ENCODE results near the gene OPCML. TPM values are rescaled to one million over a fixed set of nuclear protein-coding genes. Genes with fewer than 3 reads are reported as not detected.

Gene OPCML
- total and polyA plus RNA-seq, 2 experiments from 2014 or later: 0.21 to 0.51 TPM

DNA sequence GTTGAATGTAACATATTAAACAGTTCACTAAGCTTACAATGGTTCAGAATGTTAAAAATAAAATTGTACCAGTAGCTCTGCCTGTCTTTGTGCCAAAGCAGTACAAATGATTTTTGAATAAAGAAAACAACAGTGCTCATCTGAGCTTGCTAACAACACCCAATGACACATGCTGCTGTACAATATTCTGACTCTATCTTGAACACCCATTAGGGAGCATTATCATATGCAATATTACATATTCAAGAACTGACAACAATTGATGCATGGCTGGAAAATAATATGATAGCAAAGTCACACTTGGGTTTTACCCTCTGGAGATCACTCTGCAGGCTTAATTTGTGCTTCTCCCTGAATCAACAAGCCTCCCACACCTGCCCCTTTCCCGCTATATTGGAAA lies 953.7 kb downstream of the OPCML start:
- no peaks in the 10 kb centered on the region for H3K9me3 ChIP-seq (ENCODE audit: low read depth)
- TF ChIP-seq, protein P1, sequence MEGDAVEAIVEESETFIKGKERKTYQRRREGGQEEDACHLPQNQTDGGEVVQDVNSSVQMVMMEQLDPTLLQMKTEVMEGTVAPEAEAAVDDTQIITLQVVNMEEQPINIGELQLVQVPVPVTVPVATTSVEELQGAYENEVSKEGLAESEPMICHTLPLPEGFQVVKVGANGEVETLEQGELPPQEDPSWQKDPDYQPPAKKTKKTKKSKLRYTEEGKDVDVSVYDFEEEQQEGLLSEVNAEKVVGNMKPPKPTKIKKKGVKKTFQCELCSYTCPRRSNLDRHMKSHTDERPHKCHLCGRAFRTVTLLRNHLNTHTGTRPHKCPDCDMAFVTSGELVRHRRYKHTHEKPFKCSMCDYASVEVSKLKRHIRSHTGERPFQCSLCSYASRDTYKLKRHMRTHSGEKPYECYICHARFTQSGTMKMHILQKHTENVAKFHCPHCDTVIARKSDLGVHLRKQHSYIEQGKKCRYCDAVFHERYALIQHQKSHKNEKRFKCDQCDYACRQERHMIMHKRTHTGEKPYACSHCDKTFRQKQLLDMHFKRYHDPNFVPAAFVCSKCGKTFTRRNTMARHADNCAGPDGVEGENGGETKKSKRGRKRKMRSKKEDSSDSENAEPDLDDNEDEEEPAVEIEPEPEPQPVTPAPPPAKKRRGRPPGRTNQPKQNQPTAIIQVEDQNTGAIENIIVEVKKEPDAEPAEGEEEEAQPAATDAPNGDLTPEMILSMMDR (IDR thresholded peaks at IDR 0.05; ENCODE audit: low read depth, low read length): no peak
- no peaks in the 10 kb centered on the region for H3K27me3 ChIP-seq

DNA sequence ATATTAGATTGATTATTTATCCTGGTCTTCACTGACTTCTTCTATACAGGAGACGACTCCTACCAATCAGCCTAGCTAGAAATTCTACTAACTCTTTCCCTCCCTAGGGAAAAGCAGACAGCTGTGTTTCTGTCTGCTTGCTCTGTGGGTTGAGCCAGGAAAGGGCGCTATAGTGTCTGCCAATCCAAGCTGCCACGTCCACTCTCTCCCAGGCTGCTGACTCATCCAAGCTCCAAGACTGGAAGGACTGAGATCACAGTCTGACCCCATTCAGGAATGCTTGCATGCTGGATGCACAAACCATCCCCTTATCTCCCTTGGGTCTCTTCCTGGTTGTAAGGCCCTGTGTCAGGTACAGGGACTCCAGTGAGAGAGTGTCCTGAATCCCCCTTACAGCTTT lies 955.6 kb downstream of the OPCML start:
- Histone ChIP-seq H3K27ac (no peak overlapping the region), H3K9me3 (ENCODE audit: low read depth) (no peaks in the 10 kb centered on the region), H3K4me3 (no peak overlapping the region), H3K27me3 (no peaks in the 10 kb centered on the region), H3K4me1 (ENCODE audit: low read depth) (no peaks in the 10 kb centered on the region), H3K36me3 (no peaks in the 10 kb centered on the region)
- TF ChIP-seq, protein P1 (IDR thresholded peaks at IDR 0.05; ENCODE audit: low read depth, low read length): no peak
- peak in 1 of 2 donors; percentile 95 for DNase-seq (ENCODE audit: low read depth in 1 of 2, low spot score in 1 of 2)

More for the DNA sequence above, 953.7 kb downstream of the OPCML start:
- H3K4me1 ChIP-seq (ENCODE audit: low read depth): no peaks in the 10 kb centered on the region
- no peak for DNase-seq (ENCODE audit: low read depth in 1 of 2, low spot score in 1 of 2)
- no peaks in the 10 kb centered on the region for H3K36me3 ChIP-seq
- H3K4me3 ChIP-seq: no peak overlapping the region
- no peak overlapping the region for H3K27ac ChIP-seq

DNA sequence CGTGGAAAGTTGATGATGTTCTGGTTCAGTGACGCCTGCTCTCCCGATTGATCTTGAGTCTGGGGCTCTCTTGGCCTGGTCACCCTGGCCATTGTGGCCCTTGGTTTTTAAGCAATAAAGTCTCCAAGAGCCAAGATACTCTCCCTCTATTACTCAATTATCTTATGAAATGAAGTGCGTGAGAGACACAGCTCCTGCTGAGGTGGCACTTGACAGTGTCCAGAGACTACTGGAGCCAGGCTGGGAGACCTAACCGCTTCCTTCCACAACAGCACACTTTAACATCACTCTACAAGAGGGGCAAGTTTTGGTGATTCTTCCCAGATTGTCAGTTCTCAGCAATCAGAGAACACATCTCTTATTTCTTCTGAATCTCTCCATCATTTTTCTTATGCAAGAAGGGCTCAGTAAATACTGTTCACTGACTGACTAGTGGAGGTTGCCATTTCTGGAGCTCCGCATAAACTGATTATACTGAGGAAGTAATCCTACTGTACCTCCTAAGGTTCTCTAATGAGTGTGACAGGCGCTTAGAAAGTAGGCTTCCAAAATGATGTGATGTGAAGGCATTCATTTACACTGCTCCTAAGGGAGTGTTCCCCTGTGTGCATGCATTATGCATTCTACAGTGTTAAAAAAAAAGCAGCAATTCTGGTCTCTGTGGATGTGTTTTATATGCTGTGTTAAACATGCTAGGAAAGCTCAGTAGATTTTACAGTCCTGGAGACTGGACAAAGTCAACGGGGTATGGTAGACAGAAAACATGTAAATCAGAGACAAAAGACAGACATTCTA lies 968.0 kb downstream of the OPCML start:
- H3K36me3 ChIP-seq: no peaks in the 10 kb centered on the region

DNA sequence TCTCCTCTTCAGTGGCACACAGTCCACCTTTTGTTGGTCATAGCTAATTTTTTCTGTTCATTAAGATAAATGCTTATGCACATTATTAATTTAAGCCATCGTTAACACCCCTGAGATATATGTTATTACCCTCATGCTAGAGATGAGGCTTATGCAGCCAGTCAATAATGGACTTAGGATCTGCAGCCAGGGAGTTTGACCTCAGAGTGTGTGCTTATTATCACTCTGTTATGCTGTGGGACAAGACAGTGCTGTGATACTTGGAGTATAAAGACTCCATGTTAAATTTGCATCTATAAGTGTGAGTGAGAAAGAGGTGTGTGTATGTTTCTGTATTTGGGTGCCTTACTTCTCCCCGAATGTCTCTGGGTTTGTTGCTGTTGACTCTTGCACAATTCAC lies 969.3 kb downstream of the OPCML start:
- Histone ChIP-seq H3K36me3 (no peaks in the 10 kb centered on the region), H3K9me3 (ENCODE audit: low read depth) (no peaks in the 10 kb centered on the region), H3K27me3 (no peaks in the 10 kb centered on the region), H3K27ac (no peak overlapping the region), H3K4me3 (no peak overlapping the region), H3K4me1 (ENCODE audit: low read depth) (no peaks in the 10 kb centered on the region)
- DNase-seq (ENCODE audit: low read depth in 1 of 2, low spot score in 1 of 2): no peak
- TF ChIP-seq, protein P1 (IDR thresholded peaks at IDR 0.05; ENCODE audit: low read depth, low read length): no peak

More for the DNA sequence above, 968.0 kb downstream of the OPCML start:
- H3K4me3 ChIP-seq: no peak overlapping the region
- peak in 1 of 2 donors; percentile 10 for DNase-seq (ENCODE audit: low read depth in 1 of 2, low spot score in 1 of 2)
- H3K4me1 ChIP-seq (ENCODE audit: low read depth): no peaks in the 10 kb centered on the region
- H3K9me3 ChIP-seq (ENCODE audit: low read depth): no peaks in the 10 kb centered on the region
- no peaks in the 10 kb centered on the region for H3K27me3 ChIP-seq
- TF ChIP-seq, protein P1 (IDR thresholded peaks at IDR 0.05; ENCODE audit: low read depth, low read length): no peak
- H3K27ac ChIP-seq: no peak overlapping the region

DNA sequence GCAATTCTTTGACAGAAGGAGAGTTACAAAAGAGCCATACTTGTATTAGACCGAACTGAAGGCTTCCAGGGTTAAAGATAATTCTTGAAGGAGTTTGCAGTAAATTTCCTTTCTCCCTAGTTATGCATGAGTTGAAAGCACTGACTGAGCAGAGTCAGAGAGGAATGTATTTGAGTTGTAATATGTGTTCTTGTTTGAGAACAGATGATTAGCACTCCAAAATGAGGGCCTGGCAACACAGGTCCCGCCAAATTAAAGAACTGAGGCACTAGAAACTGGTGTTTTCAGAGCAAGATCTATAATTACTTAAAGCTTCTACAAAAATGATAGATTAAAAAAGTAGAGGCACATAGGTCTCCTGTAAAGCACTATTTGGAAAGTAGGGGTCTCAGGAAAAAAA lies 970.4 kb downstream of the OPCML start:
- H3K36me3 ChIP-seq: no peaks in the 10 kb centered on the region
- TF ChIP-seq, protein P1 (IDR thresholded peaks at IDR 0.05; ENCODE audit: low read depth, low read length): no peak
- no peak overlapping the region for H3K4me3 ChIP-seq
- H3K27ac ChIP-seq: no peak overlapping the region
- no peaks in the 10 kb centered on the region for H3K9me3 ChIP-seq (ENCODE audit: low read depth)
- DNase-seq (ENCODE audit: low read depth in 1 of 2, low spot score in 1 of 2): no peak
- H3K27me3 ChIP-seq: no peaks in the 10 kb centered on the region
- H3K4me1 ChIP-seq (ENCODE audit: low read depth): no peaks in the 10 kb centered on the region

Measured in cardiac muscle cell (in vitro differentiated cells and primary cell).